ENCODE measurements around the gene MST1.

The MST1 gene

GRCh38 chr3:49673715-49674496 lies 15.4 kb downstream of the MST1 start, which contains the start of gene APEH:
APEH (plus strand) TSS chr3:49674351; CDS start chr3:49674402, 51 bp downstream.
- no peak for DNase-seq

- no peak for DNase-seq
These were observed 16.1 kb downstream of the MST1 start for GRCh38 chr3:49673121-49673714.

GRCh38 chr3:49671291-49672288 lies 17.7 kb downstream of the MST1 start:
- DNase-seq = no peak

- DNase-seq = no peak
These were observed 18.4 kb downstream of the MST1 start for GRCh38 chr3:49670940-49671290.

- no peak for DNase-seq
These were observed 19.9 kb downstream of the MST1 start for GRCh38 chr3:49669352-49669751.

GRCh38 chr3:49668861-49669260 lies 20.4 kb downstream of the MST1 start:
- no peak for DNase-seq

GRCh38 chr3:49668414-49668797 lies 20.9 kb downstream of the MST1 start:
- DNase-seq = no peak

- DNase-seq = no peak
These were observed 21.4 kb downstream of the MST1 start for GRCh38 chr3:49667701-49668413.

- DNase-seq = no peak
These were observed 22.7 kb downstream of the MST1 start for GRCh38 chr3:49666592-49666991.

- no peak for DNase-seq
These were observed 23.3 kb downstream of the MST1 start for GRCh38 chr3:49665822-49666519.

- no peak for DNase-seq
These were observed 25.0 kb downstream of the MST1 start for GRCh38 chr3:49664300-49664699.

GRCh38 chr3:49663831-49664230 lies 25.4 kb downstream of the MST1 start:
- no peak for DNase-seq

GRCh38 chr3:49662720-49663413 lies 26.4 kb downstream of the MST1 start:
- no peak for DNase-seq

- no peak for DNase-seq
These were observed 27.3 kb downstream of the MST1 start for GRCh38 chr3:49662021-49662420.

GRCh38 chr3:49661281-49661680 lies 28.0 kb downstream of the MST1 start:
- no peak for DNase-seq

GRCh38 chr3:49659756-49660155 lies 29.5 kb downstream of the MST1 start:
- no peak for DNase-seq

- no peak for DNase-seq
These were observed 30.6 kb downstream of the MST1 start for GRCh38 chr3:49658711-49659110.

GRCh38 chr3:49657208-49657915 lies 31.9 kb downstream of the MST1 start:
- DNase-seq = no peak

GRCh38 chr3:49656541-49657112 lies 32.6 kb downstream of the MST1 start:
- no peak for DNase-seq

GRCh38 chr3:49655731-49656285 lies 33.5 kb downstream of the MST1 start:
- DNase-seq = no peak
